A549 treated with AZD9567 at 1 μM for 4 hours (cell line): ENCODE results near the gene ISM1. TPM values are rescaled to one million over a fixed set of nuclear protein-coding genes. Genes with fewer than 3 reads are reported as not detected.

Experiments
- total RNA-seq: library from RNA; stranded (reverse); fragments of 200-300 nt; extraction: Qiagen RNA extraction; gene quantifications from 5 replicates; pipeline ENCODE4 v1.2.3, GENCODE V29; 2022; ENCODE audit not compliant: insufficient read depth

ISM1 gene
- total RNA-seq = 0.19 to 0.31 TPM (median 0.23 TPM) in 4 of 5 replicates, not detected in the other

GRCh38 chr20:13220904-13221297 lies at the start of gene ISM1:
Gene ISM1 (plus strand): TSS chr20:13221274. CDS start chr20:13221777, 503 bp downstream.

Other genes with a start within 250 kb of the ISM1 start
- 0.05 to 0.14 TPM (median 0.09 TPM) in 3 of 5 replicates, not detected in the others for gene SPTLC3, start 212.3 kb upstream of the ISM1 start, total RNA-seq